ENCODE data around the gene ACOT6.
"Not testable (repeated sequence)": the region's sequence is repeated elsewhere in the genome, so short reads cannot be mapped to it uniquely, and the experiment has no call there.

ACOT6 gene

GRCh38 chr14:73612339-73613045 lies at the start of gene ACOT6:
Gene ACOT6, plus strand, starts transcription at chr14:73612517. Its CDS starts 55 bp downstream, at chr14:73612572.
- peak; percentile 84 for DNase-seq (ENCODE audit: extremely low spot score)
- ChIA-PET POLR2A (interaction anchor here (0.9 to 2.4 kb wide), 6 partner anchors 8 to 43 kb away, joined by 3 to 15 read pairs (median 6); partner anchors contain the start of genes ACOT2 and DNAL1), CTCF (interaction anchor here (0.7 to 2.1 kb wide), 4 partner anchors 21 to 122 kb away, joined by 3 to 9 read pairs (median 4); no protein-coding TSS in a partner anchor)
- TF ChIP-seq CTBP1 (IDR thresholded peaks at IDR 0.05; ENCODE audit: borderline replicate concordance) (no peak), FOXK2 (IDR thresholded peaks at IDR 0.05) (no peak)

GRCh38 chr14:73562696-73563095 lies 49.6 kb upstream of the ACOT6 start:
- CTCF ChIA-PET; DNase-seq (ENCODE audit: extremely low spot score); POLR2A ChIA-PET: not testable (repeated sequence)

GRCh38 chr14:73566431-73566830 lies 45.9 kb upstream of the ACOT6 start:
- CTCF ChIA-PET; DNase-seq (ENCODE audit: extremely low spot score); POLR2A ChIA-PET: not testable (repeated sequence)

- POLR2A ChIA-PET, result interaction anchor here (0.6 kb wide), 1 partner anchor 63 kb away, joined by 3 read pairs; no protein-coding TSS in a partner anchor
- DNase-seq (ENCODE audit: extremely low spot score), result not testable (repeated sequence)
- CTCF ChIA-PET, result interaction anchor here (0.9 to 1.1 kb wide), 2 partner anchors 28 to 66 kb away, joined by 3 read pairs; no protein-coding TSS in a partner anchor
Observed at GRCh38 chr14:73566935-73567334, 45.4 kb upstream of the ACOT6 start.

DNA sequence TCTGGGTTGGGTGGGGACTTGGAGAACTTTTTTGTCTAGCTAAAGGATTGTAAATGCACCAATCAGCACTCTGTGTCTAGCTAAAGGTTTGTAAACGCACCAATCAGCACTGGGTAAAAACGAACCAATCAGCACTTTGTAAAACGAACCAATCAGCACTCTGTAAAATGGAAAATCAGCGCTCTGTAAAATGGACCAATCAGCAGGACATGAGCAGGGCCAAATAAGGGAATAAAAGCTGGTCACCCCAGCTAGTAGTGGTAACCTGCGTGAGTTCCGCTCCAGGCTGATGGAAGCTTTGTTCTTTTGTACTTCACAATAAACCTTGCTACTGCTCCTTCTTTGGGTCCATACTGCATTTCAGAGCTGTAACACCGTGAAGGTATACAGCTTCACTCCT lies 45.0 kb upstream of the ACOT6 start:
- CTCF ChIA-PET, result interaction anchor here (0.9 to 1.1 kb wide), 2 partner anchors 28 to 66 kb away, joined by 3 read pairs; no protein-coding TSS in a partner anchor
- DNase-seq (ENCODE audit: extremely low spot score), result no peak
- TF ChIP-seq NFRKB (IDR thresholded peaks at IDR 0.05), result no peak
- no peak for TF ChIP-seq SP1 (IDR thresholded peaks at IDR 0.05)
- TF ChIP-seq HDGF (IDR thresholded peaks at IDR 0.05; ENCODE audit: borderline replicate concordance), result no peak
- TF ChIP-seq FOXM1 (IDR thresholded peaks at IDR 0.05; ENCODE audit: borderline replicate concordance), result no peak
- no peak for TF ChIP-seq TARDBP (IDR thresholded peaks at IDR 0.05)
- no peak for TF ChIP-seq ZNF384 (IDR thresholded peaks at IDR 0.05)
- TF ChIP-seq L3MBTL2 (conservative IDR thresholded peaks at IDR 0.05), result no peak
- TF ChIP-seq SUZ12 (IDR thresholded peaks at IDR 0.05), result no peak
- no peak for TF ChIP-seq FOXK2 (IDR thresholded peaks at IDR 0.05)
- no peak for TF ChIP-seq LEF1 (IDR thresholded peaks at IDR 0.05; ENCODE audit: borderline replicate concordance)
- TF ChIP-seq ARNT (IDR thresholded peaks at IDR 0.05), result no peak
- TF ChIP-seq PKNOX1 (IDR thresholded peaks at IDR 0.05), result no peak
- no peak for TF ChIP-seq CTBP1 (IDR thresholded peaks at IDR 0.05; ENCODE audit: borderline replicate concordance)
- no peak for TF ChIP-seq FOXA1 (IDR thresholded peaks at IDR 0.05)
- no peak for TF ChIP-seq BHLHE40 (IDR thresholded peaks at IDR 0.05; ENCODE audit: borderline replicate concordance)
- no peak for TF ChIP-seq ELF4 (IDR thresholded peaks at IDR 0.05)
- POLR2A ChIA-PET, result interaction anchor here (0.6 to 1.7 kb wide), 2 partner anchors 62 to 77 kb away, joined by 3 to 10 read pairs; partner anchors contain the start of gene RIOX1

GRCh38 chr14:73567951-73568885 lies 44.1 kb upstream of the ACOT6 start:
- TF ChIP-seq PKNOX1 (IDR thresholded peaks at IDR 0.05) (peak; percentile 62), BHLHE40 (IDR thresholded peaks at IDR 0.05; ENCODE audit: borderline replicate concordance) (no peak), SUZ12 (IDR thresholded peaks at IDR 0.05) (no peak)
- ChIA-PET POLR2A (interaction anchor here (0.6 to 2.2 kb wide), 25 partner anchors 8 to 597 kb away, joined by 3 to 15 read pairs (median 5); partner anchors contain the start of genes ACOT6, DNAL1, NUMB and RIOX1), CTCF (interaction anchor here (0.6 to 1.9 kb wide), 7 partner anchors 9 to 65 kb away, joined by 3 to 10 read pairs (median 4); no protein-coding TSS in a partner anchor)
- no peak for DNase-seq (ENCODE audit: extremely low spot score)

DNA sequence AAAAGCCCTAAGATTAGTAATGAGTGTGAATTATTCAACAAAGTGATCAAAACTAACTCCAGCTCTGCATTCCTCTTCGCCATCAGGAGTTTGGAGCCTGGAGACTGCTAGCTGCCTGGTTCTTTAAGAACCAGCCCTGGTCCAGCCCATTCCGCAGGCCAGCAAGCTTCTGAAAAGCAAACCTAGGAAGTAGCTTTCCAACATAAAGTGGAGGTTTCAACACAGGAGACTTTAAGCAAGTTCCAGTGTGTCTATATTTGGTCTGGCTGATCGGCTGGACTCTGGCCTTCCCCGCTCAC lies 43.5 kb upstream of the ACOT6 start:
- not testable (repeated sequence) for DNase-seq (ENCODE audit: extremely low spot score)
- CTCF ChIA-PET, result interaction anchor here (0.6 to 1.9 kb wide), 6 partner anchors 9 to 64 kb away, joined by 3 to 10 read pairs (median 4); no protein-coding TSS in a partner anchor
- POLR2A ChIA-PET, result interaction anchor here (0.6 to 2.2 kb wide), 25 partner anchors 9 to 597 kb away, joined by 3 to 15 read pairs (median 5); partner anchors contain the start of genes ACOT6, DNAL1, NUMB and RIOX1

All from HEK293T (cell line).